Gastroesophageal sphincter (tissue), 4 donors: ENCODE results near the gene CORO2B. TPM values are rescaled to one million over a fixed set of nuclear protein-coding genes. Genes with fewer than 3 reads are reported as not detected.

Experiments
- ATAC-seq: fragments of 150-250 bp; one replicate; pipeline ENCODE4 v1.9.1; 2016; ENCODE audit warnings: mild to moderate bottlenecking, moderate library complexity
- H3K27ac ChIP-seq, 4 donors: fragments of 200-600 bp; sonication (generic) in 3 of 4; 1 replicate in 3 of 4; 2 replicates in 1 of 4; pipeline ENCODE4 v1.5.1; 2016 to 2019
- H3K27me3 ChIP-seq: fragments of 200-600 bp; sonication (generic); one replicate; pipeline ENCODE4 v1.5.1; 2019
- H3K36me3 ChIP-seq, 2 donors: fragments of 200-600 bp; sonication (generic); one replicate each; pipeline ENCODE4 v1.5.1; 2019; ENCODE audit warnings: control low read depth in 1 of 2
- H3K4me1 ChIP-seq, 3 donors: fragments of 200-600 bp; sonication (generic); 1 replicate in 2 of 3; 2 replicates in 1 of 3; pipeline ENCODE4 v1.5.1; 2016 to 2019; ENCODE audit warnings: control low read depth in 2 of 3
- H3K4me3 ChIP-seq, 2 donors: fragments of 200-600 bp; sonication (generic); one replicate each; pipeline ENCODE4 v1.5.1; 2019; ENCODE audit warnings: mild to moderate bottlenecking in 1 of 2, moderate library complexity in 1 of 2
- H3K9me3 ChIP-seq, 3 donors: fragments of 200-600 bp; sonication (generic); one replicate each; pipeline ENCODE4 v1.5.1; 2017 to 2019; ENCODE audit warnings: control low read depth in 2 of 3
- EP300 ChIP-seq: sonication (generic); formaldehyde crosslinking; IDR thresholded peaks from one replicate; pipeline ENCODE4 v1.6.1; 2017; ENCODE audit warnings: antibody characterized with exemption, mild to moderate bottlenecking
- POLR2A ChIP-seq, 2 donors: fragments of 450-650 bp; IDR thresholded peaks; one replicate each; pipeline ENCODE4 v1.6.1; 2017; ENCODE audit warnings: antibody characterized with exemption in 2 of 2, mild to moderate bottlenecking in 2 of 2, moderate library complexity in 1 of 2
- POLR2AphosphoS5 ChIP-seq: sonication (generic); formaldehyde crosslinking; IDR thresholded peaks from one replicate; pipeline ENCODE4 v1.6.1; 2017; ENCODE audit warnings: antibody characterized with exemption
- WGBS, 2 donors: methylation state at CpG; one replicate each; pipeline ENCODE4 v1.1.5; 2018; ENCODE audit warnings: low coverage in 1 of 2; 5-methylcytosine and 5-hydroxymethylcytosine counted together
- total RNA-seq, 4 donors: library from RNA; depleted of rRNA; stranded (reverse); fragments of >200 nt; gene quantifications; one replicate each; pipeline ENCODE4 v1.1.0, GENCODE V29; 2016
- TF ChIP-seq, protein P1 (sequence below), 4 experiments: fragments of 200-600 bp in 2 of 4; fragments of 450-650 bp in 2 of 4; sonication (generic) in 1 of 4; IDR thresholded peaks; one replicate each; pipeline ENCODE4 v1.5.1; 2017 to 2019; ENCODE audit warnings: antibody characterized with exemption in 4 of 4, mild to moderate bottlenecking in 2 of 4, moderate library complexity in 2 of 4

The CORO2B gene
- total RNA-seq, 4 donors from 2014 or later, result 3.2 to 9.1 (median 6.6) TPM

DNA sequence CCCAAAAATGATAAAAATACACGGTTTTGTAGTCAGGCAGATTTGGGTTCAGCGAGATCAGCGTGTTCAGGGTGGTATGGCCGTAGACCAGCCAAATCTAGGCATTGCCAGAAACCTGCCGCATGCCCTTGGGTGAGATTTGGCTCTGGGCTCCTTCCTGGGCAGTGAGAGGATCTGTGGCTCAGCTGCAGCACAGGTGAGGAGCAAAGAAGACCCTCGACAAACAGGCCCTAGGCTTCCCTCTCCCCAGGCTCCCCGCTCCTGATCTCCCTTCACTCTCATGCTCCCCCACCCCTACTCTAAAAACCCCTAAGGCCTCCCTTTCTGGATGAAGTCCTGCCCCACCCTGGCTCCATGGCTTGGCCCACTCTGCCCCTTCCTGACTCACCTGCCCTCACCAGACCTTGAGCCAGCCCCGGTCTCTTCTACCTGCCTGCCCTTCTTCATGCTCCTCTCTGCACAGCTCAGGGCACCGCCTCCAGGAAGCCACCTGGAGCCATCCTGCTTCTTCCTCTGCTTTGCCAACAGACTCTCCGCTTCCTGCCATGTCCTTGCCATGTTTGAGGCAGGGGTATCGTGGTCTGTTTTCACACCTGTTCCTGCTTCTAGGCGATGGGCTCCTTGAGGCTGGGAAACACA, 88.1 kb downstream of the CORO2B start:
- Histone ChIP-seq H3K9me3 (no peaks in the 10 kb centered on the region), H3K4me1 (no peaks in the 10 kb centered on the region), H3K27me3 (peaks cover 9% of the 10 kb centered on the region), H3K27ac (no peak overlapping the region), H3K4me3 (no peak overlapping the region), H3K36me3 (no peaks in the 10 kb centered on the region)
- whole genome bisulfite sequencing, 2 donors, result 79 to 84% methylated on average over 9 to 10 of the region's 12 CpGs
- no peak for ATAC-seq
- TF ChIP-seq, protein P1, sequence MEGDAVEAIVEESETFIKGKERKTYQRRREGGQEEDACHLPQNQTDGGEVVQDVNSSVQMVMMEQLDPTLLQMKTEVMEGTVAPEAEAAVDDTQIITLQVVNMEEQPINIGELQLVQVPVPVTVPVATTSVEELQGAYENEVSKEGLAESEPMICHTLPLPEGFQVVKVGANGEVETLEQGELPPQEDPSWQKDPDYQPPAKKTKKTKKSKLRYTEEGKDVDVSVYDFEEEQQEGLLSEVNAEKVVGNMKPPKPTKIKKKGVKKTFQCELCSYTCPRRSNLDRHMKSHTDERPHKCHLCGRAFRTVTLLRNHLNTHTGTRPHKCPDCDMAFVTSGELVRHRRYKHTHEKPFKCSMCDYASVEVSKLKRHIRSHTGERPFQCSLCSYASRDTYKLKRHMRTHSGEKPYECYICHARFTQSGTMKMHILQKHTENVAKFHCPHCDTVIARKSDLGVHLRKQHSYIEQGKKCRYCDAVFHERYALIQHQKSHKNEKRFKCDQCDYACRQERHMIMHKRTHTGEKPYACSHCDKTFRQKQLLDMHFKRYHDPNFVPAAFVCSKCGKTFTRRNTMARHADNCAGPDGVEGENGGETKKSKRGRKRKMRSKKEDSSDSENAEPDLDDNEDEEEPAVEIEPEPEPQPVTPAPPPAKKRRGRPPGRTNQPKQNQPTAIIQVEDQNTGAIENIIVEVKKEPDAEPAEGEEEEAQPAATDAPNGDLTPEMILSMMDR (IDR thresholded peaks at IDR 0.05), result no peak
- TF ChIP-seq POLR2AphosphoS5 (no peak), POLR2A (IDR thresholded peaks at IDR 0.05) (no peak), EP300 (no peak)

DNA sequence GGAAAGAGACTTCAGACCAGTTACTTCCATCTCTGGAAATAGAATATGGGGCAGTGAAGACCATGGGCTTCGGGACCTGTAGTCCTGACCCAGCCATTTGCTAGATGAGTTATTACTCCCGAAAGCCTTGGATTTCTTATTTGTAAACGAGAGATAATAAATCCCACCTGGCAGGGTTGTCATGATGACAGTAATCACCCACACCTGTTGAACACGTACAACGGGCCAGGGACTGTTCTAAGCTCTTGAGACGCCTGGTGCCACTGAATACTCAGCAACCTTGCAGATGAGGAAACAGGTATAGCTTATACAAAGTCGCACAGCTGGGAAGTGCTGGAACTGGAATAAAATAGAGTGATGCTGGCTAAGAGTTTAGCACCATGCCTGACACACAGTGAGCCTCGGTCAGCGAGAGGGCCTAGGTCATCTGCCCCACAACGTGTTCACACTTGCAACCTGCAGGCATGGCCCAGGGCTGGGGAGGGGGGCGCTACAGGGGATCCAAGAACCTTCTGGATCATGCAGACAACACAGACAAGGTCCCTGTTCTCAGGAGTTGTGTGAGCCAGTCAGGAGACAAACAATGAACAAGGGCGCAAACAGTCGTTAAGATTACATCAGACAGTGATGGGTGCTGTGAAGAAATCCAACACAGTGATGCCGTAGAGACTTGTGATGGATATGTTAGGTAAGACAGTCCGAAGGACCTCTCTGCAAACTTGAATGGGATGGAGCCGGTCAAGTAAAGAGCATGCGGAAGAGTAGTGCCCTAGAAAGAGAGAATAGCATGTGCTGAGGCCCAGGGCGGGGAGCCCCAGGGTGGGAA, 89.2 kb downstream of the CORO2B start:
- 77 to 100% methylated on average over 2 to 17 of the region's 18 CpGs for WGBS, 2 donors

DNA sequence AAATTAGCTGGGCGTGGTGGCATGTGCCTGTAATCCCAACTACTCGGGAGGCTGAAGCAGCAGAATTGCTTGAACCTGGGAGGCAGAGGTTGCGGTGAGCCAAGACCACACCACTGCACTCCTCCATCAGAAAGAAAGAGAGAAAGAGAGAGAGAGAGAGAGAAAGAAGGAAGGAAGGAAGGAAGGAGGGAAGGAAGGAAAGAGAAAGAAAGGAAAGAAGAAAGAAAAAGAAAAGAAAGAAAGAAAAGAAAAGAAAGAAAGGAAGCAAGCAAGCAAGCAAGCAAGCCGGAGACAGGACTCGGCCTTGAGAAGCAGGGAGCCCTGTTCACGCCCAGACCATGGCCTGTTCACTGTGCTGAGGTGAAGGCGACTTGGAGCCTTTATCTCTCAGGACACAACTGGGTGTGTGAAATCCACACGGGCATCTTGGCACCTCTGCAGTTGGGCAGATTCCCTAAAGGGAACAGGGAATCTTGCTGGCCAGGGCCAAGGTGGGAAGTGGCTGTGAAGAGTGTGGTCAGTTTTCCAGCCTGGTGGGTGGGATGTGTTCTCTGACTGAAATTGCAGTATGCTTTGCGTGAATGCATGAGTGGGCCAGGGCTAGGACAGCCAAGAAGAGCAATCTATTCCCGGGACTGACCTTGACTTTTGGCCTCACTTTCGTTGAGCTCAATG, 90.3 kb downstream of the CORO2B start:
- Histone ChIP-seq H3K4me1 (peaks cover 0 to 5% (median 0%) of the 10 kb centered on the region in 3 donors), H3K27ac (no peak overlapping the region), H3K36me3 (no peaks in the 10 kb centered on the region), H3K4me3 (no peak overlapping the region), H3K27me3 (peaks cover 27% of the 10 kb centered on the region), H3K9me3 (no peaks in the 10 kb centered on the region)
- no peak for TF ChIP-seq EP300
- TF ChIP-seq, protein P1 (IDR thresholded peaks at IDR 0.05), result no peak
- no peak for TF ChIP-seq POLR2AphosphoS5
- no peak for TF ChIP-seq POLR2A (IDR thresholded peaks at IDR 0.05)
- WGBS, 2 donors, result 65 to 86% methylated on average over 5 to 11 of the region's 11 CpGs
- ATAC-seq, result no peak

More for the DNA sequence above, 89.2 kb downstream of the CORO2B start:
- Histone ChIP-seq H3K36me3 (no peaks in the 10 kb centered on the region), H3K27ac (no peak overlapping the region), H3K4me1 (no peaks in the 10 kb centered on the region), H3K27me3 (peaks cover 18% of the 10 kb centered on the region), H3K9me3 (no peaks in the 10 kb centered on the region), H3K4me3 (no peak overlapping the region)
- TF ChIP-seq POLR2A (IDR thresholded peaks at IDR 0.05), result no peak
- TF ChIP-seq, protein P1 (IDR thresholded peaks at IDR 0.05), result no peak
- no peak for TF ChIP-seq POLR2AphosphoS5
- no peak for TF ChIP-seq EP300
- no peak for ATAC-seq

DNA sequence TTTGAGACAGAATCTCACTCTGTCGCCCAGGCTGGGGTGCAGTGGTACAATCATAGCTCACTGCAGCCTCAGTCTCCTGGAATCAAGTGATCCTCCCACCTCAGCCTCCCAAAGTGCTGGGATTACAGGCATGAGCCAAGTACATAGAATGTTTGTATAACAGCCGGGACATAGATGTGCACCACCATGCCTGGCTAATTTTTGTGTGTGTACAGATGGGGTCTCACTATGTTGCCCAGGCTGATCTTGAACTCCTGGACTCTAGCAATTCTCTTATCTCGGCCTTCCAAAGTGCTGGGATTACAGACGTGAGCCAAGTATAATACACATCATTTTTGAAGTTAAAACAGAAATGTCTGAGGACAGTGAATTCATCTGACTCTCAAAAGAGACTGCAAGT, 93.5 kb downstream of the CORO2B start:
- Histone ChIP-seq H3K27me3 (peaks cover 27% of the 10 kb centered on the region), H3K4me1 (peaks cover 0 to 13% (median 0%) of the 10 kb centered on the region in 3 donors), H3K27ac (no peak overlapping the region), H3K9me3 (no peaks in the 10 kb centered on the region), H3K4me3 (no peak overlapping the region), H3K36me3 (no peaks in the 10 kb centered on the region)
- no peak for ATAC-seq
- TF ChIP-seq POLR2A (IDR thresholded peaks at IDR 0.05) (no peak), POLR2AphosphoS5 (no peak), EP300 (no peak)
- TF ChIP-seq, protein P1 (IDR thresholded peaks at IDR 0.05), result no peak
- WGBS, 2 donors, result 61% methylated on average over 4 of the region's 4 CpGs; no CpG with 5 or more reads in 1 of the 2 donors
